Measurements from ENCODE around the gene GARS1.

- TF ChIP-seq EZH2 (IDR thresholded peaks at IDR 0.05) (no peak), POLR2AphosphoS5 (IDR thresholded peaks at IDR 0.05; ENCODE audit: borderline replicate concordance, low read depth, low read length) (no peak), FOXP2 (optimal IDR thresholded peaks at IDR 0.05; ENCODE audit: control extremely low read depth, extremely low read length, insufficient read depth) (no peak)
Observed at GRCh38 chr7:30553141-30553540, 41.5 kb upstream of the GARS1 start.

All from SK-N-MC (cell line).